Adrenal gland (tissue), 5 donors: ENCODE measurements around the gene SSPN.

ENCODE experiments used
- POLR2A ChIP-seq, 2 donors: fragments of 450-650 bp; IDR thresholded peaks; one replicate each; pipeline ENCODE4 v1.6.1; 2017; ENCODE audit warnings: antibody characterized with exemption in 2 of 2, mild to moderate bottlenecking in 2 of 2, moderate library complexity in 1 of 2
- TF ChIP-seq, protein P1 (sequence below), 6 experiments: fragments of 450-650 bp in 4 of 6; fragments of 200-600 bp in 2 of 6; sonication (generic) in 1 of 6; IDR thresholded peaks; 1 replicate in 5 of 6; 2 replicates in 1 of 6; pipeline versions ENCODE4 v1.5.1 to v1.8.0; 2016 to 2021; ENCODE audit warnings: antibody characterized with exemption in 6 of 6, mild to moderate bottlenecking in 2 of 6, moderate library complexity in 1 of 6
- donor health status: DM: no; HTN: no; CAD: no.

DNA sequence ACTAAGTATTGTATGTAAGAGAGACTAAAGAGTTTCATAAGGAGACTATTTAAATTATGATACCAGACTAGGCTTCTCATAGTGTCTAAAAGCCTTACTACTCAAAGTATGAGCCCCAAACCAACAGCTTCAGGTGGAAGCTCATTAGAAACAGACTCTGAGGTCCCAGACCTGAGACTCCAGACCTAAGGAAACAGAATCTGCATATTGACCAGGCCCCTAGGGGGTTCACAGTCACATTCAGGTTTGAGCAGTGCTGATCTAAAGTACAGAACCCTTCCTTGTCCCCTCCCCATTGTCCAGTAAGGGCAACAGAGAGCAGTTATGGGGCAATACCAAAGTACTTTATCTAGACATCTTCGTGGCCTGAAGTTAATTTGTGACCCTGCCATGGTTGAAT is 87.7 kb downstream of the SSPN start:
- TF ChIP-seq, protein P1, sequence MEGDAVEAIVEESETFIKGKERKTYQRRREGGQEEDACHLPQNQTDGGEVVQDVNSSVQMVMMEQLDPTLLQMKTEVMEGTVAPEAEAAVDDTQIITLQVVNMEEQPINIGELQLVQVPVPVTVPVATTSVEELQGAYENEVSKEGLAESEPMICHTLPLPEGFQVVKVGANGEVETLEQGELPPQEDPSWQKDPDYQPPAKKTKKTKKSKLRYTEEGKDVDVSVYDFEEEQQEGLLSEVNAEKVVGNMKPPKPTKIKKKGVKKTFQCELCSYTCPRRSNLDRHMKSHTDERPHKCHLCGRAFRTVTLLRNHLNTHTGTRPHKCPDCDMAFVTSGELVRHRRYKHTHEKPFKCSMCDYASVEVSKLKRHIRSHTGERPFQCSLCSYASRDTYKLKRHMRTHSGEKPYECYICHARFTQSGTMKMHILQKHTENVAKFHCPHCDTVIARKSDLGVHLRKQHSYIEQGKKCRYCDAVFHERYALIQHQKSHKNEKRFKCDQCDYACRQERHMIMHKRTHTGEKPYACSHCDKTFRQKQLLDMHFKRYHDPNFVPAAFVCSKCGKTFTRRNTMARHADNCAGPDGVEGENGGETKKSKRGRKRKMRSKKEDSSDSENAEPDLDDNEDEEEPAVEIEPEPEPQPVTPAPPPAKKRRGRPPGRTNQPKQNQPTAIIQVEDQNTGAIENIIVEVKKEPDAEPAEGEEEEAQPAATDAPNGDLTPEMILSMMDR (IDR thresholded peaks at IDR 0.05): no peak
- no peak for TF ChIP-seq POLR2A (IDR thresholded peaks at IDR 0.05)
